GM12878 (cell line): ENCODE data around the gene ABCG1. TPM values are rescaled to one million over a fixed set of nuclear protein-coding genes. Genes with fewer than 3 reads are reported as not detected.

Experiments
- ATAC-seq: fragments of 200-7000 bp; cut with Tn5 transposase; 3 replicates; pipeline ENCODE4 v1.9.1; 2020; ENCODE audit warnings: mild to moderate bottlenecking, moderate library complexity
- BruUV-seq: library from RNA; stranded (reverse); fragments of 400-500 nt; replicated peaks from 2 replicates; lab custom pipeline; 2021; lab: Mats Ljungman, UMichigan
- CTCF ChIA-PET: fragments of 300-600 bp; sonication (Branson Sonifier 250); formaldehyde crosslinking; extraction: SDS; loops from one replicate; lab custom pipeline; 2021; ENCODE audit warnings: inconsistent platforms; lab: Yijun Ruan, JAX
- POLR2A ChIA-PET: fragments of 350-600 bp; formaldehyde crosslinking; extraction: SDS; loops from one replicate; lab custom pipeline; 2021; ENCODE audit warnings: inconsistent platforms; lab: Charles Lee
- RAD21 ChIA-PET: fragments of 300-600 bp; sonication (Branson Sonifier 250); formaldehyde crosslinking; loops from one replicate; lab custom pipeline; 2023; ENCODE audit warnings: antibody characterized with exemption; ENCODE audit not compliant: unreplicated experiment; lab: Charles Lee
- SMC1A ChIA-PET: fragments of 300-600 bp; sonication (Branson Sonifier 250); formaldehyde crosslinking; loops from one replicate; lab custom pipeline; 2023; ENCODE audit not compliant: unreplicated experiment, uncharacterized antibody; lab: Charles Lee
- DNase-seq: peaks from one replicate; pipeline ENCODE4 v3.0.0-alpha.2; 2011; ENCODE audit warnings: low read depth, low spot score
- FAIRE-seq: peaks from 3 replicates; lab custom pipeline; 2011; peaks lifted over from hg19 to GRCh38; lab: Jason Lieb, UNC
- H2AFZ ChIP-seq: 2 replicates; pipeline ENCODE4 v1.6.0; 2011; ENCODE audit warnings: low read depth, low read length, control low read depth; ENCODE audit not compliant: control insufficient read depth
- H3K27ac ChIP-seq: 2 replicates; pipeline ENCODE4 v1.5.1; 2011; ENCODE audit warnings: control low read depth; ENCODE audit not compliant: control insufficient read depth, insufficient read depth
- H3K27me3 ChIP-seq, 2 experiments: replicated peaks in 1 of 2; 2 replicates each; pipeline versions ENCODE4 v1.6.0 to v1.6.1; 2011; ENCODE audit warnings: low read length in 1 of 2; ENCODE audit not compliant: control insufficient read depth in 2 of 2, insufficient read depth in 2 of 2
- H3K36me3 ChIP-seq, 2 experiments: 2 replicates each; pipeline ENCODE4 v1.5.1; 2011; ENCODE audit warnings: low read length in 1 of 2; ENCODE audit not compliant: control insufficient read depth in 2 of 2, insufficient read depth in 2 of 2
- H3K4me1 ChIP-seq: 2 replicates; pipeline ENCODE4 v1.6.1; 2011; ENCODE audit warnings: mild to moderate bottlenecking, low read length, moderate library complexity, mixed read lengths; ENCODE audit not compliant: control insufficient read depth, insufficient read depth
- H3K4me2 ChIP-seq: 2 replicates; pipeline ENCODE4 v1.6.0; 2011; ENCODE audit warnings: control low read depth; ENCODE audit not compliant: control insufficient read depth, insufficient read depth
- H3K4me3 ChIP-seq: fragments of 200-600 bp; sonication (generic); 2 replicates; pipeline ENCODE4 v1.5.1; 2016
- H3K79me2 ChIP-seq: 2 replicates; pipeline ENCODE4 v1.6.0; 2011; ENCODE audit warnings: low read length; ENCODE audit not compliant: control insufficient read depth, insufficient read depth
- H3K9ac ChIP-seq: 2 replicates; pipeline ENCODE4 v1.8.0; 2011; ENCODE audit warnings: low read length, control low read depth, mixed read lengths; ENCODE audit not compliant: control insufficient read depth, insufficient read depth
- H3K9me3 ChIP-seq: replicated peaks from 3 replicates; pipeline ENCODE4 v1.5.1; 2011; ENCODE audit warnings: mild to moderate bottlenecking, low read length; ENCODE audit not compliant: control insufficient read depth, insufficient read depth
- H4K20me1 ChIP-seq: 2 replicates; pipeline ENCODE4 v1.6.0; 2011; ENCODE audit not compliant: control insufficient read depth, insufficient read depth
- BCL11A ChIP-seq: IDR thresholded peaks from 2 replicates; pipeline ENCODE4 v1.6.1; 2011; ENCODE audit warnings: low read depth, low read length
- BCL3 ChIP-seq: IDR thresholded peaks from 2 replicates; pipeline ENCODE4 v1.6.1; 2011; ENCODE audit warnings: borderline replicate concordance, low read depth, mild to moderate bottlenecking, moderate library complexity, low read length; ENCODE audit not compliant: insufficient read depth, poor library complexity, severe bottlenecking
- BMI1 ChIP-seq: fragments of 450-650 bp; IDR thresholded peaks from 2 replicates; pipeline ENCODE4 v1.6.1; 2016; ENCODE audit warnings: mild to moderate bottlenecking, moderate library complexity, borderline replicate concordance
- CEBPB ChIP-seq, 2 experiments: fragments of 150-350 bp in 1 of 2; IDR thresholded peaks; 2 replicates each; pipeline ENCODE4 v1.6.1; 2012 to 2014; ENCODE audit warnings: low read depth in 2 of 2, low read length in 2 of 2, borderline replicate concordance in 1 of 2, inconsistent platforms in 1 of 2
- POLR2AphosphoS5 ChIP-seq: IDR thresholded peaks from 2 replicates; pipeline ENCODE4 v1.6.1; 2011; ENCODE audit warnings: mild to moderate bottlenecking, low read length, inconsistent platforms
- TCF3 ChIP-seq: IDR thresholded peaks from 2 replicates; pipeline ENCODE4 v1.6.1; 2012; ENCODE audit warnings: low read depth, mild to moderate bottlenecking, low read length, borderline replicate concordance; ENCODE audit not compliant: insufficient read depth
- ZNF622 ChIP-seq: fragments of 450-650 bp; IDR thresholded peaks from 2 replicates; pipeline ENCODE4 v1.6.1; 2017; ENCODE audit warnings: mild to moderate bottlenecking, inconsistent platforms
- WGBS: methylation state at CpG from one replicate; pipeline ENCODE4 v1.1.6; 2016; ENCODE audit warnings: low lambda C conversion rate; ENCODE audit not compliant: insufficient replicate concordance, insufficient coverage; ENCODE audit errors: missing lambda C conversion rate; 5-methylcytosine and 5-hydroxymethylcytosine counted together
- in situ Hi-C: fragments of 300-500 bp; cut with MboI; formaldehyde crosslinking; loops from 9 replicates; pipeline ENCODE4 v1.14.3; 2018; ENCODE audit warnings: mixed read lengths
- intact Hi-C: fragments of 100-400 bp; cut with micrococcal nuclease; formaldehyde crosslinking; loops from one replicate; pipeline ENCODE4 v1.14.2; 2022; ENCODE audit not compliant: unreplicated experiment
- polyA plus RNA-seq, 11 experiments: library from polyadenylated mRNA; depleted of rRNA in 4 of 11; unstranded in 6 of 11; stranded (reverse) in 5 of 11; fragments of >200 nt; fragmentation: Nextera tagmentation in 4 of 11; fragmentation: Illumina TruSeq in 1 of 11; extraction: Ambion mirVana in 4 of 11; extraction: Trizol in 1 of 11; gene quantifications; 1 replicate in 1 of 11; 2 replicates in 10 of 11; pipeline versions ENCODE4 v1.2.1 to v1.2.3, GENCODE V29; 2011 to 2016; ENCODE audit warnings: inconsistent platforms in 2 of 11, missing spikeins in 2 of 11, low read depth in 1 of 11
- total RNA-seq, 4 experiments: library from RNA; depleted of rRNA in 3 of 4; stranded (reverse); fragments of >200 nt in 3 of 4; fragmentation: Illumina TruSeq in 1 of 4; extraction: Trizol in 1 of 4; gene quantifications; 2 replicates each; pipeline versions ENCODE4 v1.2.1 to v1.2.3, GENCODE V29; 2013 to 2021
- TF ChIP-seq, protein P1 (sequence below): fragments of 450-650 bp; IDR thresholded peaks from 2 replicates; pipeline ENCODE4 v1.6.1; 2014; ENCODE audit warnings: mild to moderate bottlenecking
- TF ChIP-seq, protein P2 (sequence below): IDR thresholded peaks from 2 replicates; pipeline ENCODE4 v1.6.1; 2012; ENCODE audit warnings: improper control_type of control experiment, low read depth, low read length; ENCODE audit not compliant: insufficient replicate concordance

The ABCG1 gene
- total and polyA plus RNA-seq, 10 of the 15 experiments (the other 5 are each of a cell fraction or from before 2014, with no cell fraction given) = 0.59 to 19.3 (median 5.7) TPM

- in situ Hi-C loops (no loop called here), intact Hi-C loops (no loop called here)
- Histone ChIP-seq H3K4me1 (no peaks in the 10 kb centered on the region), H3K9me3 (no peaks in the 10 kb centered on the region), H3K79me2 (no peaks in the 10 kb centered on the region), H2AFZ (no peak overlapping the region), H3K9ac (no peak overlapping the region), H3K4me2 (no peak overlapping the region), H4K20me1 (no peaks in the 10 kb centered on the region), H3K36me3 (no peaks in the 10 kb centered on the region; a peak in 1 of 4 replicates), H3K27ac (no peak overlapping the region), H3K4me3 (no peak overlapping the region), H3K27me3 (no peaks in the 10 kb centered on the region; a peak in 1 of 4 replicates)
- ChIA-PET POLR2A (no interaction called here), SMC1A (no interaction called here), CTCF (interaction anchor here (0.8 to 5.1 kb wide), 6 partner anchors 11 to 980 kb away, joined by 3 to 151 read pairs (median 5); no protein-coding TSS in a partner anchor), RAD21 (interaction anchor here (1.8 kb wide), 1 partner anchor 118 kb away, joined by 8 read pairs; no protein-coding TSS in a partner anchor)
- no TSS peak for BruUV-seq
- FAIRE-seq = no peak
- DNase-seq = no peak
- ATAC-seq = no peak
- WGBS = 58% methylated on average over 11 of the region's 11 CpGs
- TF ChIP-seq, protein P1, sequence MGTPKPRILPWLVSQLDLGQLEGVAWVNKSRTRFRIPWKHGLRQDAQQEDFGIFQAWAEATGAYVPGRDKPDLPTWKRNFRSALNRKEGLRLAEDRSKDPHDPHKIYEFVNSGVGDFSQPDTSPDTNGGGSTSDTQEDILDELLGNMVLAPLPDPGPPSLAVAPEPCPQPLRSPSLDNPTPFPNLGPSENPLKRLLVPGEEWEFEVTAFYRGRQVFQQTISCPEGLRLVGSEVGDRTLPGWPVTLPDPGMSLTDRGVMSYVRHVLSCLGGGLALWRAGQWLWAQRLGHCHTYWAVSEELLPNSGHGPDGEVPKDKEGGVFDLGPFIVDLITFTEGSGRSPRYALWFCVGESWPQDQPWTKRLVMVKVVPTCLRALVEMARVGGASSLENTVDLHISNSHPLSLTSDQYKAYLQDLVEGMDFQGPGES = no peak
- no peak for TF ChIP-seq POLR2AphosphoS5
- TF ChIP-seq ZNF622 = no peak
- TF ChIP-seq BMI1 = no peak
- TF ChIP-seq, protein P2, sequence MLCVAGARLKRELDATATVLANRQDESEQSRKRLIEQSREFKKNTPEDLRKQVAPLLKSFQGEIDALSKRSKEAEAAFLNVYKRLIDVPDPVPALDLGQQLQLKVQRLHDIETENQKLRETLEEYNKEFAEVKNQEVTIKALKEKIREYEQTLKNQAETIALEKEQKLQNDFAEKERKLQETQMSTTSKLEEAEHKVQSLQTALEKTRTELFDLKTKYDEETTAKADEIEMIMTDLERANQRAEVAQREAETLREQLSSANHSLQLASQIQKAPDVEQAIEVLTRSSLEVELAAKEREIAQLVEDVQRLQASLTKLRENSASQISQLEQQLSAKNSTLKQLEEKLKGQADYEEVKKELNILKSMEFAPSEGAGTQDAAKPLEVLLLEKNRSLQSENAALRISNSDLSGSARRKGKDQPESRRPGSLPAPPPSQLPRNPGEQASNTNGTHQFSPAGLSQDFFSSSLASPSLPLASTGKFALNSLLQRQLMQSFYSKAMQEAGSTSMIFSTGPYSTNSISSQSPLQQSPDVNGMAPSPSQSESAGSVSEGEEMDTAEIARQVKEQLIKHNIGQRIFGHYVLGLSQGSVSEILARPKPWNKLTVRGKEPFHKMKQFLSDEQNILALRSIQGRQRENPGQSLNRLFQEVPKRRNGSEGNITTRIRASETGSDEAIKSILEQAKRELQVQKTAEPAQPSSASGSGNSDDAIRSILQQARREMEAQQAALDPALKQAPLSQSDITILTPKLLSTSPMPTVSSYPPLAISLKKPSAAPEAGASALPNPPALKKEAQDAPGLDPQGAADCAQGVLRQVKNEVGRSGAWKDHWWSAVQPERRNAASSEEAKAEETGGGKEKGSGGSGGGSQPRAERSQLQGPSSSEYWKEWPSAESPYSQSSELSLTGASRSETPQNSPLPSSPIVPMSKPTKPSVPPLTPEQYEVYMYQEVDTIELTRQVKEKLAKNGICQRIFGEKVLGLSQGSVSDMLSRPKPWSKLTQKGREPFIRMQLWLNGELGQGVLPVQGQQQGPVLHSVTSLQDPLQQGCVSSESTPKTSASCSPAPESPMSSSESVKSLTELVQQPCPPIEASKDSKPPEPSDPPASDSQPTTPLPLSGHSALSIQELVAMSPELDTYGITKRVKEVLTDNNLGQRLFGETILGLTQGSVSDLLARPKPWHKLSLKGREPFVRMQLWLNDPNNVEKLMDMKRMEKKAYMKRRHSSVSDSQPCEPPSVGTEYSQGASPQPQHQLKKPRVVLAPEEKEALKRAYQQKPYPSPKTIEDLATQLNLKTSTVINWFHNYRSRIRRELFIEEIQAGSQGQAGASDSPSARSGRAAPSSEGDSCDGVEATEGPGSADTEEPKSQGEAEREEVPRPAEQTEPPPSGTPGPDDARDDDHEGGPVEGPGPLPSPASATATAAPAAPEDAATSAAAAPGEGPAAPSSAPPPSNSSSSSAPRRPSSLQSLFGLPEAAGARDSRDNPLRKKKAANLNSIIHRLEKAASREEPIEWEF = no peak
- TF ChIP-seq TCF3 = no peak
- TF ChIP-seq CEBPB (IDR thresholded peaks at IDR 0.05; ENCODE audit: borderline replicate concordance in 1 of 2, low read depth in 2 of 2, low read length in 2 of 2) = no peak
- TF ChIP-seq BCL11A = no peak
- TF ChIP-seq BCL3 = no peak
These were observed 43.9 kb downstream of the ABCG1 start for GRCh38 chr21:42262831-42263231.
